CD4-positive, alpha-beta T cell (primary cell): ENCODE measurements around the gene KRTAP5-1. TPM values are rescaled to one million over a fixed set of nuclear protein-coding genes. Genes with fewer than 3 reads are reported as not detected.

Experiments used
- ATAC-seq: fragments of 200-7000 bp; cut with Tn5 transposase; one replicate; pipeline ENCODE4 v1.10.0; 2022; ENCODE audit warnings: mild to moderate bottlenecking; ENCODE audit not compliant: poor library complexity
- CTCF ChIA-PET: fragments of 350-600 bp; sonication (Branson Sonifier 250); formaldehyde crosslinking; loops from one replicate; lab custom pipeline; 2021; ENCODE audit warnings: antibody characterized with exemption, inconsistent platforms; lab: Charles Lee
- POLR2A ChIA-PET: fragments of 350-600 bp; sonication (Branson Sonifier 250); formaldehyde crosslinking; loops from one replicate; lab custom pipeline; 2021; ENCODE audit warnings: antibody characterized with exemption, inconsistent platforms; lab: Charles Lee
- DNase-seq, 14 experiments: peaks; one replicate each; pipeline ENCODE4 v3.0.0-alpha.2; 2013 to 2020; ENCODE audit warnings: mixed read lengths in 2 of 14
- H3K27ac ChIP-seq, 2 donors: one replicate each; pipeline versions ENCODE4 v1.5.1 to v1.7.0; 2013; ENCODE audit warnings: low read length in 2 of 2, low read depth in 1 of 2, mild to moderate bottlenecking in 1 of 2
- H3K27me3 ChIP-seq, 2 experiments: 1 replicate in 1 of 2; 2 replicates in 1 of 2; pipeline versions ENCODE4 v1.6.1 to v1.7.0; 2013; ENCODE audit warnings: low read length in 2 of 2, control low read depth in 1 of 2, mild to moderate bottlenecking in 1 of 2, moderate library complexity in 1 of 2; ENCODE audit not compliant: insufficient read depth in 2 of 2, control insufficient read depth in 1 of 2
- H3K36me3 ChIP-seq: one replicate; pipeline ENCODE4 v1.6.1; 2013; ENCODE audit warnings: low read length, control low read depth; ENCODE audit not compliant: insufficient read depth
- H3K4me1 ChIP-seq: one replicate; pipeline ENCODE4 v1.6.1; 2013; ENCODE audit warnings: low read length, control low read depth; ENCODE audit not compliant: insufficient read depth
- H3K4me3 ChIP-seq: one replicate; pipeline ENCODE4 v1.5.1; 2013; ENCODE audit warnings: mild to moderate bottlenecking, low read length, moderate library complexity
- H3K9me3 ChIP-seq, 2 experiments: 1 replicate in 1 of 2; 2 replicates in 1 of 2; pipeline versions ENCODE4 v1.6.1 to v1.7.0; 2013; ENCODE audit warnings: low read length in 2 of 2, mild to moderate bottlenecking in 2 of 2, control low read depth in 1 of 2, moderate library complexity in 1 of 2; ENCODE audit not compliant: control insufficient read depth in 1 of 2, insufficient read depth in 1 of 2
- H3K27ac Mint-ChIP-seq: one replicate; pipeline ENCODE4 v1.8.0; 2020; ENCODE audit warnings: mixed read lengths
- H3K27me3 Mint-ChIP-seq: one replicate; pipeline ENCODE4 v1.8.0; 2021; ENCODE audit warnings: mixed read lengths
- H3K36me3 Mint-ChIP-seq: one replicate; pipeline ENCODE4 v1.8.0; 2021; ENCODE audit warnings: low read depth, mixed read lengths
- H3K4me1 Mint-ChIP-seq: one replicate; pipeline ENCODE4 v1.8.0; 2021; ENCODE audit warnings: low read depth, mixed read lengths
- H3K4me3 Mint-ChIP-seq: one replicate; pipeline ENCODE4 v1.8.0; 2020; ENCODE audit warnings: mild to moderate bottlenecking, mixed read lengths
- H3K9me3 Mint-ChIP-seq: one replicate; pipeline ENCODE4 v1.8.0; 2020; ENCODE audit warnings: mixed read lengths
- intact Hi-C, 2 experiments: fragments of 100-400 bp; cut with DNase I in 1 of 2; cut with micrococcal nuclease in 1 of 2; formaldehyde crosslinking; loops; one replicate each; pipeline versions ENCODE4 v1.15.1 to v1.9.0; 2023 to 2025; cut with DNase I, micrococcal nuclease
- total RNA-seq, 174 experiments: library from RNA in 2 of 174; stranded (reverse) in 2 of 174; gene quantifications; one replicate each; pipeline ENCODE4 v1.2.3 and lab custom pipeline; 2021 to 2026
- TF ChIP-seq, protein P1 (sequence below): fragments of 200-600 bp; IDR thresholded peaks from one replicate; pipeline ENCODE4 v1.8.0; 2022; ENCODE audit warnings: antibody characterized with exemption, mild to moderate bottlenecking

Gene KRTAP5-1
- total RNA-seq, 2 experiments from 2014 or later, result not detected

DNA sequence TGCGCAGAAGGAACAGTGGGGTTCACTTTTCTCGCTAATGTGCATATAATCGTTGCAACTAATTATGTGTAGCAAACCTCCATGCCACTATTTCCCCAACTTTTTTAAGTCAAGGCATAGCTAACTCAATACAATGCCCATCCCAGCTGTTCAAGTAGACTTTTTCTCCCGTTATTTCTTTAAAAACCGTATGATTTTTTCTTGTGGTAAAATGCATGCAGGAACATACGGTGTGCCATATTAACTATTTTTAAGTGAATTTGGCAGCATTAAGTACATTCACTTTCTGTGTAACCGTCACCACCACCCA is 10.2 kb downstream of the KRTAP5-1 start:
- ChIA-PET POLR2A (interaction anchor here (0.9 to 3.2 kb wide), 6 partner anchors 10 to 266 kb away, joined by 3 to 34 read pairs (median 4); partner anchors contain the start of genes KRTAP5-1 and KRTAP5-2), CTCF (interaction anchor here (0.6 to 3.0 kb wide), 22 partner anchors 10 to 372 kb away, joined by 3 to 83 read pairs (median 5); no protein-coding TSS in a partner anchor)
- Histone ChIP-seq H3K27me3 (no peaks in the 10 kb centered on the region), H3K27ac (no peak overlapping the region), H3K4me1 (peaks cover 33% of the 10 kb centered on the region), H3K36me3 (no peaks in the 10 kb centered on the region), H3K9me3 (peaks cover 7 to 8% of the 10 kb centered on the region in 2 experiments), H3K4me3 (no peak overlapping the region)
- Mint-ChIP-seq H3K36me3 (no peaks in the 10 kb centered on the region), H3K9me3 (no peaks in the 10 kb centered on the region), H3K27ac (peak overlapping the region; percentile 54), H3K27me3 (no peaks in the 10 kb centered on the region), H3K4me3 (peak overlapping the region; percentile 70), H3K4me1 (peaks cover 17% of the 10 kb centered on the region)
- no peak for ATAC-seq
- DNase-seq, result no peak
- TF ChIP-seq, protein P1, sequence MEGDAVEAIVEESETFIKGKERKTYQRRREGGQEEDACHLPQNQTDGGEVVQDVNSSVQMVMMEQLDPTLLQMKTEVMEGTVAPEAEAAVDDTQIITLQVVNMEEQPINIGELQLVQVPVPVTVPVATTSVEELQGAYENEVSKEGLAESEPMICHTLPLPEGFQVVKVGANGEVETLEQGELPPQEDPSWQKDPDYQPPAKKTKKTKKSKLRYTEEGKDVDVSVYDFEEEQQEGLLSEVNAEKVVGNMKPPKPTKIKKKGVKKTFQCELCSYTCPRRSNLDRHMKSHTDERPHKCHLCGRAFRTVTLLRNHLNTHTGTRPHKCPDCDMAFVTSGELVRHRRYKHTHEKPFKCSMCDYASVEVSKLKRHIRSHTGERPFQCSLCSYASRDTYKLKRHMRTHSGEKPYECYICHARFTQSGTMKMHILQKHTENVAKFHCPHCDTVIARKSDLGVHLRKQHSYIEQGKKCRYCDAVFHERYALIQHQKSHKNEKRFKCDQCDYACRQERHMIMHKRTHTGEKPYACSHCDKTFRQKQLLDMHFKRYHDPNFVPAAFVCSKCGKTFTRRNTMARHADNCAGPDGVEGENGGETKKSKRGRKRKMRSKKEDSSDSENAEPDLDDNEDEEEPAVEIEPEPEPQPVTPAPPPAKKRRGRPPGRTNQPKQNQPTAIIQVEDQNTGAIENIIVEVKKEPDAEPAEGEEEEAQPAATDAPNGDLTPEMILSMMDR, result peak; percentile 32
- intact Hi-C loops, result loop anchor here (1.0 to 10.0 kb wide), 11 partner anchors 29 to 730 kb away; partner anchors contain the start of genes CTSD (in 1 of the 2), POLR2L (in 1 of the 2), TOLLIP (in 1 of the 2) and TSPAN4 (in 1 of the 2)

DNA sequence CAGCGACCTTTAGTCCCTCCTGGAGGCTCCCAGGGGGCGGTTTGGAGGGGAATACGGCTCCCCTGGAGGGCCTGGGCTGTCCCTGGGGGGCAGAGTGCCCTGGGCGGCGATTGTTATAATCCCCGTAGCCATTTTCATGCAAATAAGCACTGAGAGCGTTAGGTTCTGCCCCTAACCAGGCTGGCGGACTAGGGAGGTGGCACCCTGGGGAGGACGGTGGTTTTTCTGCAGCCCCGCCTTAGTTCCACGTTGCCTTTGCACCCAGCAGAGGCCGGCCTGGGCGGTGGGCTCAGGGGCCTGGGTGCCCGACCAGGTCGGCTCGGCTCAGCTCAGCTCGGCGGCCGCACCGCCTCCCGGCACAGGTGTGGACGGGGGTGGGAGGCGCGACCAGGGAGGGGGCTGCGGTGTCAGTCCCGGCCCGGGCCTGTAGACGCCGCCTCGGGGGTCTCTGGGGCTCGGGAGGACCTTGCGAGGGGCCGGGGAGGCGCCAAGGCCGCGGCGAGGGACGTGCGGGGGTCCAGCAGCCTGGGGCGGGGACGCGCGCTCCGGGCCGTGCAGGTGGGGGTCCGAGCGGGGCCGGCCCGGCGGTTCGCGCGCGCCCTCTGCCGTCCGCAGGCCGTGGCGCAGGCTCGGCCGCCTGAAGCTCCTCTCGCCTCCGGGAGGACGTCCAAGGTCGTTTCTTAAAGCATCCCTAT is 10.7 kb downstream of the KRTAP5-1 start:
- H3K27me3 ChIP-seq, result no peaks in the 10 kb centered on the region
- intact Hi-C loops, result loop anchor here (1.0 to 10.0 kb wide), 10 partner anchors 28 to 730 kb away; partner anchors contain the start of genes CTSD (in 1 of the 2), POLR2L (in 1 of the 2), TOLLIP (in 1 of the 2) and TSPAN4 (in 1 of the 2)
- Mint-ChIP-seq H3K27ac (peak overlapping the region; percentile 89), H3K4me1 (peaks cover 22% of the 10 kb centered on the region), H3K4me3 (peak overlapping the region; percentile 87), H3K36me3 (no peaks in the 10 kb centered on the region), H3K9me3 (no peaks in the 10 kb centered on the region), H3K27me3 (no peaks in the 10 kb centered on the region)
- peak overlapping the region; percentile 56 for H3K4me3 ChIP-seq
- TF ChIP-seq, protein P1, result peak; percentile 69
- CTCF ChIA-PET, result interaction anchor here (0.6 to 3.0 kb wide), 23 partner anchors 9 to 372 kb away, joined by 3 to 83 read pairs (median 5); no protein-coding TSS in a partner anchor
- peaks cover 7 to 8% of the 10 kb centered on the region in 2 experiments for H3K9me3 ChIP-seq
- ATAC-seq (peak; percentile 41), DNase-seq (peak in 13 of 14 experiments; percentile 38 to 85 (median 55))
- peak overlapping the region; percentile 80 to 82 for H3K27ac ChIP-seq
- H3K36me3 ChIP-seq, result no peaks in the 10 kb centered on the region
- H3K4me1 ChIP-seq, result peaks cover 35% of the 10 kb centered on the region
- POLR2A ChIA-PET, result interaction anchor here (0.9 to 3.2 kb wide), 8 partner anchors 10 to 277 kb away, joined by 3 to 34 read pairs (median 4); partner anchors contain the start of genes KRTAP5-1 and KRTAP5-2

DNA sequence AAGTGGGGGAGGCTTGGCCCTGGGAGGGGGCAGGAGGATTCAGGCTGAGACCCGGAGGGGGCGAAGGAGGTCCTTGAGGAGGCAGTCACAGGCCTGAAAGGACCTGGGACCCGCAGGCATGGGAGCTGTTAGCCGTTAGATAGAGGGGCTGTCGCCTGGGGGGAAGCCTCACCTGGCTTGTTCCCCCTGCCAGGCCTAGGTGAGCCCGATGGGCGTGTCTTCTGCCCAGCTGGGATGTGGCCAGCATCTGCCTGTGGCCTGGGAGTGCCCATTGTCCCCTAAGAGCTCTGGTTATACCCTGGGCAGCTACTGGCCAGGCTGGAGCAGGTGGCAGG is 11.2 kb downstream of the KRTAP5-1 start:
- Mint-ChIP-seq H3K27me3 (no peaks in the 10 kb centered on the region), H3K9me3 (no peaks in the 10 kb centered on the region), H3K4me3 (peak overlapping the region; percentile 87), H3K4me1 (peaks cover 24% of the 10 kb centered on the region), H3K27ac (peak overlapping the region; percentile 89), H3K36me3 (no peaks in the 10 kb centered on the region)
- Histone ChIP-seq H3K36me3 (no peaks in the 10 kb centered on the region), H3K9me3 (peaks cover 7 to 8% of the 10 kb centered on the region in 2 experiments), H3K27me3 (no peaks in the 10 kb centered on the region), H3K4me1 (peaks cover 38% of the 10 kb centered on the region), H3K27ac (peak overlapping the region; percentile 80 to 82), H3K4me3 (peak overlapping the region; percentile 56)
- ATAC-seq (no peak), DNase-seq (peak in 1 of 14 experiments; percentile 29)
- ChIA-PET POLR2A (interaction anchor here (0.9 to 3.2 kb wide), 6 partner anchors 11 to 277 kb away, joined by 3 to 34 read pairs (median 4); partner anchors contain the start of gene KRTAP5-1), CTCF (interaction anchor here (1.1 to 3.0 kb wide), 14 partner anchors 9 to 268 kb away, joined by 3 to 83 read pairs (median 6); no protein-coding TSS in a partner anchor)
- intact Hi-C loops, result loop anchor here (1.0 to 10.0 kb wide), 11 partner anchors 28 to 729 kb away; partner anchors contain the start of genes AP2A2 (in 1 of the 2), CTSD (in 1 of the 2), POLR2L (in 1 of the 2) and TOLLIP (in 1 of the 2)
- TF ChIP-seq, protein P1, result no peak
